WTC11 (cell line): Measurements from ENCODE around the gene KDM4C. TPM values are rescaled to one million over a fixed set of nuclear protein-coding genes. Genes with fewer than 3 reads are reported as not detected.
A peak's percentile ranks its signal among the peaks of the same experiment; 100 is the strongest.
"Not testable (repeated sequence)": the region's sequence is repeated elsewhere in the genome, so short reads cannot be mapped to it uniquely, and the experiment has no call there.

Experiments
- ATAC-seq: fragments of 200-7000 bp; cut with Tn5 transposase; 2 replicates; pipeline ENCODE4 v1.10.0; 2021; ENCODE audit warnings: mild to moderate bottlenecking, moderate library complexity
- CTCF ChIA-PET: fragments of 300-600 bp; sonication (Branson Sonifier 250); formaldehyde crosslinking; loops from one replicate; lab custom pipeline; 2021; ENCODE audit warnings: antibody characterized with exemption; lab: Charles Lee
- POLR2A ChIA-PET: fragments of 350-600 bp; sonication (Branson Sonifier 250); formaldehyde crosslinking; loops from one replicate; lab custom pipeline; 2021; ENCODE audit warnings: antibody characterized with exemption; lab: Charles Lee
- DNase-seq: peaks from one replicate; pipeline ENCODE4 v3.0.0; 2021; ENCODE audit warnings: low spot score
- H3K27ac Mint-ChIP-seq: 2 replicates; pipeline ENCODE4 v1.8.0; 2021; ENCODE audit warnings: mixed read lengths
- H3K27me3 Mint-ChIP-seq: 2 replicates; pipeline ENCODE4 v1.8.0; 2021; ENCODE audit warnings: low read depth, mild to moderate bottlenecking, moderate library complexity, mixed read lengths
- H3K36me3 Mint-ChIP-seq: 2 replicates; pipeline ENCODE4 v1.8.0; 2021; ENCODE audit warnings: mixed read lengths
- H3K4me1 Mint-ChIP-seq: 2 replicates; pipeline ENCODE4 v1.8.0; 2022; ENCODE audit warnings: mixed read lengths
- H3K4me3 Mint-ChIP-seq: 2 replicates; pipeline ENCODE4 v1.8.0; 2021; ENCODE audit warnings: mild to moderate bottlenecking, moderate library complexity, mixed read lengths
- H3K9me3 Mint-ChIP-seq: 2 replicates; pipeline ENCODE4 v1.8.0; 2021; ENCODE audit warnings: mixed read lengths
- ATF1 ChIP-seq: sonication (generic); formaldehyde crosslinking; IDR thresholded peaks from 2 replicates; pipeline ENCODE4 v1.8.1; 2023; ENCODE audit warnings: mild to moderate bottlenecking, moderate library complexity, missing genetic modification reagents
- CREM ChIP-seq: sonication (generic); formaldehyde crosslinking; IDR thresholded peaks from 2 replicates; pipeline ENCODE4 v1.8.1; 2022; ENCODE audit warnings: mild to moderate bottlenecking, missing genetic modification reagents, moderate library complexity
- EMX1 ChIP-seq: fragments of 250-450 bp; sonication (Bioruptor Pico); IDR thresholded peaks from 2 replicates; pipeline ENCODE4 v1.8.0; 2021; ENCODE audit warnings: mild to moderate bottlenecking
- GTF2I ChIP-seq: fragments of 250-450 bp; sonication (Bioruptor Pico); conservative IDR thresholded peaks from 2 replicates; pipeline ENCODE4 v1.4.0; 2021; ENCODE audit warnings: mild to moderate bottlenecking
- NR1H2 ChIP-seq: sonication (generic); formaldehyde crosslinking; IDR thresholded peaks from 2 replicates; pipeline ENCODE4 v1.9.0; 2021; ENCODE audit warnings: mild to moderate bottlenecking, moderate library complexity, missing genetic modification reagents
- SOX15 ChIP-seq: fragments of 250-450 bp; sonication (Bioruptor Pico); IDR thresholded peaks from 2 replicates; pipeline ENCODE4 v1.9.0; 2021; ENCODE audit warnings: mild to moderate bottlenecking
- TP53 ChIP-seq: sonication (generic); formaldehyde crosslinking; IDR thresholded peaks from 2 replicates; pipeline ENCODE4 v1.8.1; 2023; ENCODE audit warnings: mild to moderate bottlenecking, missing genetic modification reagents
- ZNF317 ChIP-seq: sonication (generic); formaldehyde crosslinking; IDR thresholded peaks from 2 replicates; pipeline ENCODE4 v1.8.1; 2023; ENCODE audit warnings: low read depth, mild to moderate bottlenecking, moderate library complexity, missing genetic modification reagents, borderline replicate concordance
- ZNF416 ChIP-seq: fragments of 250-450 bp; sonication (Bioruptor Pico); IDR thresholded peaks from 2 replicates; pipeline ENCODE4 v1.9.0; 2021; ENCODE audit warnings: mild to moderate bottlenecking, inconsistent platforms
- ZNF423 ChIP-seq: fragments of 250-450 bp; sonication (Bioruptor Pico); IDR thresholded peaks from 2 replicates; pipeline ENCODE4 v2.1.2; 2022; ENCODE audit warnings: mild to moderate bottlenecking, moderate library complexity
- total RNA-seq: library from RNA; stranded (reverse); gene quantifications from 3 replicates; pipeline ENCODE4 v1.2.3, GENCODE V29; 2021
- TF ChIP-seq, protein P1 (sequence below): fragments of 200-600 bp; IDR thresholded peaks from 2 replicates; pipeline ENCODE4 v1.8.0; 2022; ENCODE audit warnings: antibody characterized with exemption
- TF ChIP-seq, protein P2 (sequence below): sonication (generic); formaldehyde crosslinking; IDR thresholded peaks from 2 replicates; pipeline ENCODE4 v1.8.0; 2022; ENCODE audit warnings: mild to moderate bottlenecking, missing genetic modification reagents
- TF ChIP-seq, protein P3 (sequence below): sonication (generic); formaldehyde crosslinking; IDR thresholded peaks from 2 replicates; pipeline ENCODE4 v1.8.1; 2023; ENCODE audit warnings: mild to moderate bottlenecking, missing genetic modification reagents, borderline replicate concordance
- TF ChIP-seq, protein P4 (sequence below): sonication (generic); formaldehyde crosslinking; IDR thresholded peaks from 2 replicates; pipeline ENCODE4 v1.8.0; 2023; ENCODE audit warnings: missing genetic modification reagents, mild to moderate bottlenecking, borderline replicate concordance
- TF ChIP-seq, protein P5 (sequence below): fragments of 250-450 bp; sonication (Bioruptor Pico); IDR thresholded peaks from 2 replicates; pipeline ENCODE4 v1.9.0; 2021; ENCODE audit warnings: mild to moderate bottlenecking, borderline replicate concordance

Gene KDM4C
- total RNA-seq, 1 experiment from 2014 or later = 29.2 TPM

DNA sequence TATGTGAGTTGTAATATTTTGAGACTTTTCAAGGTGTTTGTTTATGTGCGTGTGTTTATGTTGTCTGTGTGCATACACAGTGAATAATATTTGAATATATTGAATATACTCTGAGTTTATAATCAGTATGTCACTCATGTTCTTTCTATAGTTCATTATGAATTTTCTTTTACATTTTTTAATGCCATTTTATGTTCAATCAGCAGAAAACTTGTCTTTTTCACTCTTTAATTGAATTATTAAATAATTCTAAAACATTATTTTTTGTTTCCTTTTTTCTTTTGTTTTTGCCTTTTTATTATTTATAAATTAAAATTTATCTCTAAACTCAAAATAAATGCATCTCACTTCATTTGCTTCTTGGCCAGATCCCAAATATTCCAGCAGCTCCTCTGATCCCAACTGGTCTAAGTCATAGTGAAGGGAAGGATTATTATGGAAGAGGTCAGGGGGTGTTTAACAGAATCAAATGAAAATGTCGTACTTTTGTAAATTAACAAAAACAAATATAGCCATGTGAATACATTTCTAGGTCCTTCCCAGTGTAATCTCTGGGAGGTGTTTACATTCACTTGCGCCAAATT, 188.9 kb downstream of the KDM4C start:
- Mint-ChIP-seq H3K27me3 (no peaks in the 10 kb centered on the region), H3K4me1 (peaks cover 8% of the 10 kb centered on the region; the same call in 1 of the 2 replicates), H3K4me3 (no peak overlapping the region), H3K27ac (no peak overlapping the region), H3K9me3 (peaks cover 31% of the 10 kb centered on the region)
- no peak for DNase-seq
- POLR2A ChIA-PET = no interaction called here
- CTCF ChIA-PET = no interaction called here
- ATAC-seq = no peak
- TF ChIP-seq ZNF317 (CRISPR knock-in tag) (no peak), EMX1 (CRISPR knock-in tag) (no peak), GTF2I (CRISPR knock-in tag) (no peak), ATF1 (CRISPR knock-in tag) (no peak)
- TF ChIP-seq, protein P1, sequence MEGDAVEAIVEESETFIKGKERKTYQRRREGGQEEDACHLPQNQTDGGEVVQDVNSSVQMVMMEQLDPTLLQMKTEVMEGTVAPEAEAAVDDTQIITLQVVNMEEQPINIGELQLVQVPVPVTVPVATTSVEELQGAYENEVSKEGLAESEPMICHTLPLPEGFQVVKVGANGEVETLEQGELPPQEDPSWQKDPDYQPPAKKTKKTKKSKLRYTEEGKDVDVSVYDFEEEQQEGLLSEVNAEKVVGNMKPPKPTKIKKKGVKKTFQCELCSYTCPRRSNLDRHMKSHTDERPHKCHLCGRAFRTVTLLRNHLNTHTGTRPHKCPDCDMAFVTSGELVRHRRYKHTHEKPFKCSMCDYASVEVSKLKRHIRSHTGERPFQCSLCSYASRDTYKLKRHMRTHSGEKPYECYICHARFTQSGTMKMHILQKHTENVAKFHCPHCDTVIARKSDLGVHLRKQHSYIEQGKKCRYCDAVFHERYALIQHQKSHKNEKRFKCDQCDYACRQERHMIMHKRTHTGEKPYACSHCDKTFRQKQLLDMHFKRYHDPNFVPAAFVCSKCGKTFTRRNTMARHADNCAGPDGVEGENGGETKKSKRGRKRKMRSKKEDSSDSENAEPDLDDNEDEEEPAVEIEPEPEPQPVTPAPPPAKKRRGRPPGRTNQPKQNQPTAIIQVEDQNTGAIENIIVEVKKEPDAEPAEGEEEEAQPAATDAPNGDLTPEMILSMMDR = no peak
- TF ChIP-seq, protein P2, sequence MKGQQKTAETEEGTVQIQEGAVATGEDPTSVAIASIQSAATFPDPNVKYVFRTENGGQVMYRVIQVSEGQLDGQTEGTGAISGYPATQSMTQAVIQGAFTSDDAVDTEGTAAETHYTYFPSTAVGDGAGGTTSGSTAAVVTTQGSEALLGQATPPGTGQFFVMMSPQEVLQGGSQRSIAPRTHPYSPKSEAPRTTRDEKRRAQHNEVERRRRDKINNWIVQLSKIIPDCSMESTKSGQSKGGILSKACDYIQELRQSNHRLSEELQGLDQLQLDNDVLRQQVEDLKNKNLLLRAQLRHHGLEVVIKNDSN (CRISPR knock-in tag) = no peak
- TF ChIP-seq, protein P3, sequence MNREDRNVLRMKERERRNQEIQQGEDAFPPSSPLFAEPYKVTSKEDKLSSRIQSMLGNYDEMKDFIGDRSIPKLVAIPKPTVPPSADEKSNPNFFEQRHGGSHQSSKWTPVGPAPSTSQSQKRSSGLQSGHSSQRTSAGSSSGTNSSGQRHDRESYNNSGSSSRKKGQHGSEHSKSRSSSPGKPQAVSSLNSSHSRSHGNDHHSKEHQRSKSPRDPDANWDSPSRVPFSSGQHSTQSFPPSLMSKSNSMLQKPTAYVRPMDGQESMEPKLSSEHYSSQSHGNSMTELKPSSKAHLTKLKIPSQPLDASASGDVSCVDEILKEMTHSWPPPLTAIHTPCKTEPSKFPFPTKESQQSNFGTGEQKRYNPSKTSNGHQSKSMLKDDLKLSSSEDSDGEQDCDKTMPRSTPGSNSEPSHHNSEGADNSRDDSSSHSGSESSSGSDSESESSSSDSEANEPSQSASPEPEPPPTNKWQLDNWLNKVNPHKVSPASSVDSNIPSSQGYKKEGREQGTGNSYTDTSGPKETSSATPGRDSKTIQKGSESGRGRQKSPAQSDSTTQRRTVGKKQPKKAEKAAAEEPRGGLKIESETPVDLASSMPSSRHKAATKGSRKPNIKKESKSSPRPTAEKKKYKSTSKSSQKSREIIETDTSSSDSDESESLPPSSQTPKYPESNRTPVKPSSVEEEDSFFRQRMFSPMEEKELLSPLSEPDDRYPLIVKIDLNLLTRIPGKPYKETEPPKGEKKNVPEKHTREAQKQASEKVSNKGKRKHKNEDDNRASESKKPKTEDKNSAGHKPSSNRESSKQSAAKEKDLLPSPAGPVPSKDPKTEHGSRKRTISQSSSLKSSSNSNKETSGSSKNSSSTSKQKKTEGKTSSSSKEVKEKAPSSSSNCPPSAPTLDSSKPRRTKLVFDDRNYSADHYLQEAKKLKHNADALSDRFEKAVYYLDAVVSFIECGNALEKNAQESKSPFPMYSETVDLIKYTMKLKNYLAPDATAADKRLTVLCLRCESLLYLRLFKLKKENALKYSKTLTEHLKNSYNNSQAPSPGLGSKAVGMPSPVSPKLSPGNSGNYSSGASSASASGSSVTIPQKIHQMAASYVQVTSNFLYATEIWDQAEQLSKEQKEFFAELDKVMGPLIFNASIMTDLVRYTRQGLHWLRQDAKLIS (CRISPR knock-in tag) = no peak
- TF ChIP-seq, all 79 proteins: peak for 0
- peaks cover 26% of the 10 kb centered on the region for H3K36me3 Mint-ChIP-seq

DNA sequence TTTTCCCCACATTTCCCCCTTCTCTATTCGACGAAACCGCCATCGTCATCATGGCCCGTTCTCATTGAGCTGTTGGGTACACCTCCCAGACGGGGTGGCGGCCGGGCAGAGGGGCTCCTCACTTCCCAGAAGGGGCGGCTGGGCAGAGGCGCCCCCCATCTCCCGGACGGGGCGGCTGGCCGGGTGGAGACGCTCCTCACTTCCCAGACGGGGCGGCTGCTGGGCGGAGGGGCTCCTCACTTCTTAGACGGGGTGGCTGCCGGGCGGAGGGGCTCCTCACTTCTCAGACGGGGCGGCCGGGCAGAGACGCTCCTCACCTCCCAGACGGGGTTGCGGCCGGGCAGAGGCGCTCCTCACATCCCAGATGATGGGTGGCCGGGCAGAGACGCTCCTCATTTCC, 191.1 kb downstream of the KDM4C start:
- ATAC-seq, H3K27me3 Mint-ChIP-seq, H3K4me3 Mint-ChIP-seq, POLR2A ChIA-PET, DNase-seq, CTCF ChIA-PET, H3K27ac Mint-ChIP-seq: not testable (repeated sequence)
- peaks cover 31% of the 10 kb centered on the region for H3K9me3 Mint-ChIP-seq
- peaks cover 11% of the 10 kb centered on the region for H3K4me1 Mint-ChIP-seq
- H3K36me3 Mint-ChIP-seq = peaks cover 26% of the 10 kb centered on the region

DNA sequence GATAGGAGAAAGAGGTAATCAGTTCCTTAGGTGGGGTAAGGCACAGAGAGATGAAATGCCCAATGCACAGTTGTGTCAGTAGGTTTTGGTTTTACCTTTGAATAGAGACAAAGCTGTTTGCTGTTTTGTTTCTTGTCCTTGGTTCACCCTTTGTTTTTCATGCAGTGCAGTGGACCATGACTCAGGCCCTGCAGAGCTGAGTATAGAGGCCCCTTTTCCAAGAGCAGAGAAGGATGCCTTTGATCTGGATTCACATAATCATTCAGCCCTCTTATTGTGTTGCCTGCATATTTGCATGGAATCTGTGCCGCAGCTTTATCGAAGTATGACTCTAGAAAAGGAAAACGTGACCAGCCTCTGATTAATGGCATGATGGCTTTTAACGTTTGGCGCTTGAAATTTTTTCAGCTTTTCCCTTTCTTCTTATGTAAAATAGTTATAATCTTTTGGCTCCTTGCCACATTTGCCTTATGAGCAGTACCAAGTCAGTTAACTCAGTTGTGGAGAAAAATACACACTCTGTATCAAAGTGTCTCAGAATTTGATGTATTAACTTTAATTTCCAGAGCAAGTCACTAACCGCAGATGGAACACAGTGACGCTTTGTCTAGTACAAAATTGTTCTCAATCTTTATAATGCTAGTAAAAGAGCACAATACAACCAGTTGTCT, 197.6 kb downstream of the KDM4C start:
- ChIA-PET CTCF (interaction anchor here (0.6 kb wide), 1 partner anchor 21 kb away, joined by 3 read pairs; no protein-coding TSS in a partner anchor), POLR2A (interaction anchor here (0.6 kb wide), 1 partner anchor 198 kb away, joined by 3 read pairs; the partner anchor contains the start of gene KDM4C)
- Mint-ChIP-seq H3K9me3 (peaks cover 6% of the 10 kb centered on the region), H3K27ac (peak overlapping the region; percentile 67), H3K4me3 (peak overlapping the region; percentile 10; the same call in 1 of the 2 replicates), H3K36me3 (peaks cover 1% of the 10 kb centered on the region), H3K4me1 (peaks cover 38% of the 10 kb centered on the region), H3K27me3 (no peaks in the 10 kb centered on the region)
- no peak for DNase-seq
- peak; percentile 94 for ATAC-seq
- TF ChIP-seq CREM (no peak), SOX15 (CRISPR knock-in tag) (no peak), EMX1 (CRISPR knock-in tag) (no peak), ZNF423 (CRISPR knock-in tag) (no peak), ZNF416 (CRISPR knock-in tag) (no peak), NR1H2 (CRISPR knock-in tag) (no peak), TP53 (CRISPR knock-in tag) (no peak), GTF2I (CRISPR knock-in tag) (no peak)
- TF ChIP-seq, protein P4, sequence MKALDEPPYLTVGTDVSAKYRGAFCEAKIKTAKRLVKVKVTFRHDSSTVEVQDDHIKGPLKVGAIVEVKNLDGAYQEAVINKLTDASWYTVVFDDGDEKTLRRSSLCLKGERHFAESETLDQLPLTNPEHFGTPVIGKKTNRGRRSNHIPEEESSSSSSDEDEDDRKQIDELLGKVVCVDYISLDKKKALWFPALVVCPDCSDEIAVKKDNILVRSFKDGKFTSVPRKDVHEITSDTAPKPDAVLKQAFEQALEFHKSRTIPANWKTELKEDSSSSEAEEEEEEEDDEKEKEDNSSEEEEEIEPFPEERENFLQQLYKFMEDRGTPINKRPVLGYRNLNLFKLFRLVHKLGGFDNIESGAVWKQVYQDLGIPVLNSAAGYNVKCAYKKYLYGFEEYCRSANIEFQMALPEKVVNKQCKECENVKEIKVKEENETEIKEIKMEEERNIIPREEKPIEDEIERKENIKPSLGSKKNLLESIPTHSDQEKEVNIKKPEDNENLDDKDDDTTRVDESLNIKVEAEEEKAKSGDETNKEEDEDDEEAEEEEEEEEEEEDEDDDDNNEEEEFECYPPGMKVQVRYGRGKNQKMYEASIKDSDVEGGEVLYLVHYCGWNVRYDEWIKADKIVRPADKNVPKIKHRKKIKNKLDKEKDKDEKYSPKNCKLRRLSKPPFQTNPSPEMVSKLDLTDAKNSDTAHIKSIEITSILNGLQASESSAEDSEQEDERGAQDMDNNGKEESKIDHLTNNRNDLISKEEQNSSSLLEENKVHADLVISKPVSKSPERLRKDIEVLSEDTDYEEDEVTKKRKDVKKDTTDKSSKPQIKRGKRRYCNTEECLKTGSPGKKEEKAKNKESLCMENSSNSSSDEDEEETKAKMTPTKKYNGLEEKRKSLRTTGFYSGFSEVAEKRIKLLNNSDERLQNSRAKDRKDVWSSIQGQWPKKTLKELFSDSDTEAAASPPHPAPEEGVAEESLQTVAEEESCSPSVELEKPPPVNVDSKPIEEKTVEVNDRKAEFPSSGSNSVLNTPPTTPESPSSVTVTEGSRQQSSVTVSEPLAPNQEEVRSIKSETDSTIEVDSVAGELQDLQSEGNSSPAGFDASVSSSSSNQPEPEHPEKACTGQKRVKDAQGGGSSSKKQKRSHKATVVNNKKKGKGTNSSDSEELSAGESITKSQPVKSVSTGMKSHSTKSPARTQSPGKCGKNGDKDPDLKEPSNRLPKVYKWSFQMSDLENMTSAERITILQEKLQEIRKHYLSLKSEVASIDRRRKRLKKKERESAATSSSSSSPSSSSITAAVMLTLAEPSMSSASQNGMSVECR (CRISPR knock-in tag) = no peak
- TF ChIP-seq, protein P5, sequence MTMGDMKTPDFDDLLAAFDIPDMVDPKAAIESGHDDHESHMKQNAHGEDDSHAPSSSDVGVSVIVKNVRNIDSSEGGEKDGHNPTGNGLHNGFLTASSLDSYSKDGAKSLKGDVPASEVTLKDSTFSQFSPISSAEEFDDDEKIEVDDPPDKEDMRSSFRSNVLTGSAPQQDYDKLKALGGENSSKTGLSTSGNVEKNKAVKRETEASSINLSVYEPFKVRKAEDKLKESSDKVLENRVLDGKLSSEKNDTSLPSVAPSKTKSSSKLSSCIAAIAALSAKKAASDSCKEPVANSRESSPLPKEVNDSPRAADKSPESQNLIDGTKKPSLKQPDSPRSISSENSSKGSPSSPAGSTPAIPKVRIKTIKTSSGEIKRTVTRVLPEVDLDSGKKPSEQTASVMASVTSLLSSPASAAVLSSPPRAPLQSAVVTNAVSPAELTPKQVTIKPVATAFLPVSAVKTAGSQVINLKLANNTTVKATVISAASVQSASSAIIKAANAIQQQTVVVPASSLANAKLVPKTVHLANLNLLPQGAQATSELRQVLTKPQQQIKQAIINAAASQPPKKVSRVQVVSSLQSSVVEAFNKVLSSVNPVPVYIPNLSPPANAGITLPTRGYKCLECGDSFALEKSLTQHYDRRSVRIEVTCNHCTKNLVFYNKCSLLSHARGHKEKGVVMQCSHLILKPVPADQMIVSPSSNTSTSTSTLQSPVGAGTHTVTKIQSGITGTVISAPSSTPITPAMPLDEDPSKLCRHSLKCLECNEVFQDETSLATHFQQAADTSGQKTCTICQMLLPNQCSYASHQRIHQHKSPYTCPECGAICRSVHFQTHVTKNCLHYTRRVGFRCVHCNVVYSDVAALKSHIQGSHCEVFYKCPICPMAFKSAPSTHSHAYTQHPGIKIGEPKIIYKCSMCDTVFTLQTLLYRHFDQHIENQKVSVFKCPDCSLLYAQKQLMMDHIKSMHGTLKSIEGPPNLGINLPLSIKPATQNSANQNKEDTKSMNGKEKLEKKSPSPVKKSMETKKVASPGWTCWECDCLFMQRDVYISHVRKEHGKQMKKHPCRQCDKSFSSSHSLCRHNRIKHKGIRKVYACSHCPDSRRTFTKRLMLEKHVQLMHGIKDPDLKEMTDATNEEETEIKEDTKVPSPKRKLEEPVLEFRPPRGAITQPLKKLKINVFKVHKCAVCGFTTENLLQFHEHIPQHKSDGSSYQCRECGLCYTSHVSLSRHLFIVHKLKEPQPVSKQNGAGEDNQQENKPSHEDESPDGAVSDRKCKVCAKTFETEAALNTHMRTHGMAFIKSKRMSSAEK = no peak
